KOPT-K1 (cell line): ENCODE data around the gene RNASE9.
"Not testable (repeated sequence)": the region's sequence is repeated elsewhere in the genome, so short reads cannot be mapped to it uniquely, and the experiment has no call there.

ENCODE experiments used
- H3K27ac ChIP-seq: fragments of 200-600 bp; sonication (generic); 2 replicates; pipeline ENCODE4 v1.5.1; 2016; ENCODE audit warnings: antibody characterized with exemption, mild to moderate bottlenecking, low read depth, low read length; ENCODE audit not compliant: poor library complexity, severe bottlenecking
- H3K36me3 ChIP-seq: fragments of 200-600 bp; sonication (generic); 2 replicates; pipeline ENCODE4 v1.5.1; 2017; ENCODE audit warnings: antibody characterized with exemption, mild to moderate bottlenecking, low read length, moderate library complexity; ENCODE audit not compliant: insufficient read depth
- H3K9me3 ChIP-seq: fragments of 200-600 bp; sonication (generic); 2 replicates; pipeline ENCODE4 v1.5.1; 2017; ENCODE audit warnings: antibody characterized with exemption, low read length, mild to moderate bottlenecking; ENCODE audit not compliant: insufficient read depth, poor library complexity, severe bottlenecking

Gene RNASE9

DNA sequence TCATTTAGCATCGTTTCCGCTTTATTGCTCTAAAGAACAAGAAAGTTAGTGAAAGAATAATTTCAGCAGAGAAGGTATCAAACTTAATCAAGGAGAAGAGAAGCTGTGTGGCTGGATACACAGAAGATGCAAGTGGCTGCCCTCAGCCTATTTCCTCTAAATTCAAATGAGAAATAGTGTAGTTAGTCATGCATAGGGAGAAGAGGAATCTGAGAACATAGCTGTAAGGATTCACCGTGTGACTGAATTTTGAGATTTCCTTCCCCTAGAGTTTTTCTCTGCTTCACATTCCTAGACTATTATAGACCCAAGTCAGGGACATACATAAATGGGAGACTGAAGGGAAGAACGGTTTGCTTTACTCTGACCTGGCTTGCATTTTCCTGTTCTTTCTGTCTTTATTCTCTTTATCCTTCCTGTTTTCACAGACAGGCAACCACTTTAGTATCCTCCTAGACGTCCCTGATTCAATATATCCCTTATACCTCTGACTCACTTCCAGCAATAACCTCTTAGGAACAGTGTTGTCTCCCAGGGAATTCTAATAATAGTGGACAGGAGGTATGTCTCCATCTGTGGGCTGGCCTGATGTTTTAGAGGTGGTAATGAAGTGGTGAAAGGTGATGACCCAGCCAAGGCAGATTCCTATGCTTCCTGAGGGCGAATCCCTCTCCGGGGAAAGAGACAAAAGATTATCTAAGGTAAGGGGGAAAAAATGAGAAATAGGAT lies 48.5 kb downstream of the RNASE9 start:
- no peak overlapping the region for H3K27ac ChIP-seq
- no peaks in the 10 kb centered on the region for H3K36me3 ChIP-seq
- no peaks in the 10 kb centered on the region for H3K9me3 ChIP-seq

DNA sequence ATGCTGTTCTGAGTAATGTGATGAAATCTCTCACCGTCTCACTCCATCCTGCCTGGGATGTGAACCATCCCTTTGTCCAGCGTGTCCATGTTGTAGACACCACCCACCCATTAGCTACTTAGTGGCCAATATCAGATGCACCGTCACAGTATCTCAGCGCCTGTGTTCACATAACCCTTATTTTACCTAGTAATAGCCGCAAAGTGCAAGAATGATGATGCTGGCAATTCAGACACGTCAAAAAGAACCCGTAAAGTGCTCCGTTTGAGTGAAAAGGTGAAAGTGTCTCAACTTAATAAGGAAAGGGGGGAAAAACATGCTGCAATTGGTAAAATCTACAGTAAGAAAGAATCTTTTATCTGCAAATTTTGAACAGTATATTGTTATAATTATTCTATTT lies 52.5 kb downstream of the RNASE9 start:
- H3K36me3 ChIP-seq = no peaks in the 10 kb centered on the region
- no peaks in the 10 kb centered on the region for H3K9me3 ChIP-seq
- H3K27ac ChIP-seq = no peak overlapping the region

DNA sequence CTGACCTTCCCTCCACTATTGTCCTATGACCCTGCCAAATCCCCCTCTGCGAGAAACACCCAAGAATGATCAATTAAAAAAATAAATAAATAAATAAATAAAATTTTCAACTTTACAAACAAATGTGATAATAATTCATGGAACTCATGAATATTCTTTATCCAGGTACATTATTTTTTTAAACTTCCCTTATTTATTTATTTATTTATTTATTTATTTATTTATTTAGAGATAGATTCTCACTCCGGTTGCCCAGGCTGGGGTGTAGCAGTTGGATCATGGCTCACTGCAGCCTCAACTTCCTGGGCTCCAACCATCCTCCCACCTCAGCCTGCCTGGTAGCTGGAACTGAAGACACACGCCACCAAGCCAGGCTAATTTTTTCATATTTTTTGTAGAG lies 53.3 kb downstream of the RNASE9 start:
- not testable (repeated sequence) for H3K9me3 ChIP-seq, H3K36me3 ChIP-seq, H3K27ac ChIP-seq

DNA sequence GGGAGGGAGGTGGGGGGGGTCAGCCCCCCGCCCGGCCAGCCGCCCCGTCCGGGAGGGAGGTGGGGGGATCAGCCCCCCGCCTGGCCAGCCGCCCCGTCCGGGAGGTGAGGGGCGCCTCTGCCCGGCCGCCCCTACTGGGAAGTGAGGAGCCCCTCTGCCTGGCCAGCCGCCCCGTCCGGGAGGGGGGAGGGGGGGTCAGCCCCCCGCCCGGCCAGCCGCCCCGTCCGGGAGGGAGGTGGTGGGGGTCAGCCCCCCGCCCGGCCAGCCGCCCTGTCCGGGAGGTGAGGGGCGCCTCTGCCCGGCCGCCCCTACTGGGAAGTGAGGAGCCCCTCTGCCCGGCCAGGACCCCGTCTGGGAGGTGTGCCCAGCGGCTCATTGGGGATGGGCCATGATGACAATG lies 54.1 kb downstream of the RNASE9 start:
- H3K36me3 ChIP-seq, H3K9me3 ChIP-seq, H3K27ac ChIP-seq: not testable (repeated sequence)

DNA sequence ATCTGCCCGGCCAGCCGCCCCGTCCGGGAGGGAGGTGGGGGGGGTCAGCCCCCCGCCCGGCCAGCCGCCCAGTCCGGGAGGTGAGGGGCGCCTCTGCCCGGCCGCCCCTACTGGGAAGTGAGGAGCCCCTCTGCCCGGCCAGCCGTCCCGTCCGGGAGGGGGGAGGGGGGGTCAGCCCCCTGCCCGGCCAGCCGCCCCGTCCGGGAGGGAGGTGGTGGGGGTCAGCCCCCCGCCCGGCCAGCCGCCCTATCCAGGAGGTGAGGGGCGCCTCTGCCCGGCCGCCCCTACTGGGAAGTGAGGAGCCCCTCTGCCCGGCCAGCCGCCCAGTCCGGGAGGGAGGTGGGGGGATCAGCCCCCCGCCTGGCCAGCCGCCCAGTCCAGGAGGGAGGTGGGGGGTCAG lies 54.6 kb downstream of the RNASE9 start:
- not testable (repeated sequence) for H3K9me3 ChIP-seq, H3K27ac ChIP-seq

More for the DNA sequence above, 54.6 kb downstream of the RNASE9 start:
- H3K36me3 ChIP-seq = not testable (repeated sequence)
